C4-2B (cell line): ENCODE results near the gene CORO2B.

Source experiments
- CTCF ChIP-seq: fragments of 450-650 bp; conservative IDR thresholded peaks from 2 replicates; pipeline ENCODE4 v1.5.1; 2017; ENCODE audit warnings: mild to moderate bottlenecking
- ZFX ChIP-seq: fragments of 450-650 bp; IDR thresholded peaks from 2 replicates; pipeline ENCODE4 v1.6.1; 2017

- TF ChIP-seq CTCF: no peak
- no peak for TF ChIP-seq ZFX
Measured at GRCh38 chr15:68592054-68592453, 13.3 kb downstream of the CORO2B start.
